GM19328 (cell line): ENCODE data around the gene RTP1.
"Not testable (repeated sequence)": the region's sequence is repeated elsewhere in the genome, so short reads cannot be mapped to it uniquely, and the experiment has no call there.

Experiments used
- ATAC-seq: cut with Tn5 transposase; IDR thresholded peaks from one replicate; pipeline ENCODE4 v1.9.1; 2021; ENCODE audit warnings: mild to moderate bottlenecking, moderate library complexity; ENCODE audit not compliant: unreplicated experiment

The RTP1 gene

GRCh38 chr3:187197335-187197649 is at the start of gene RTP1:
Gene RTP1 (plus strand): TSS chr3:187197486. CDS start chr3:187197516, 30 bp downstream.
- no peak for ATAC-seq

GRCh38 chr3:187150186-187150585 is 47.1 kb upstream of the RTP1 start:
- no peak for ATAC-seq

GRCh38 chr3:187150599-187150998 is 46.7 kb upstream of the RTP1 start:
- no peak for ATAC-seq

GRCh38 chr3:187161556-187161955 is 35.7 kb upstream of the RTP1 start:
- no peak for ATAC-seq

- ATAC-seq, result no peak
Measured at GRCh38 chr3:187162265-187162953, 34.9 kb upstream of the RTP1 start.

GRCh38 chr3:187165144-187165543 is 32.1 kb upstream of the RTP1 start:
- ATAC-seq, result no peak

- no peak for ATAC-seq
Measured at GRCh38 chr3:187166750-187167149, 30.5 kb upstream of the RTP1 start.

- no peak for ATAC-seq
Measured at GRCh38 chr3:187167777-187168176, 29.5 kb upstream of the RTP1 start.

GRCh38 chr3:187169231-187169960 is 27.9 kb upstream of the RTP1 start:
- ATAC-seq, result no peak

GRCh38 chr3:187170911-187171310 is 26.4 kb upstream of the RTP1 start:
- ATAC-seq, result not testable (repeated sequence)

- no peak for ATAC-seq
Measured at GRCh38 chr3:187172929-187173328, 24.4 kb upstream of the RTP1 start.

- no peak for ATAC-seq
Measured at GRCh38 chr3:187181454-187182170, 15.7 kb upstream of the RTP1 start.

GRCh38 chr3:187183210-187183862 is 13.9 kb upstream of the RTP1 start:
- ATAC-seq, result no peak

- no peak for ATAC-seq
Measured at GRCh38 chr3:187183903-187184302, 13.4 kb upstream of the RTP1 start.

- no peak for ATAC-seq
Measured at GRCh38 chr3:187185759-187186158, 11.5 kb upstream of the RTP1 start.

- ATAC-seq, result no peak
Measured at GRCh38 chr3:187186375-187186774, 10.9 kb upstream of the RTP1 start.

GRCh38 chr3:187186801-187187421 is 10.4 kb upstream of the RTP1 start:
- ATAC-seq, result no peak

- ATAC-seq, result no peak
Measured at GRCh38 chr3:187188931-187189330, 8.4 kb upstream of the RTP1 start.

GRCh38 chr3:187191271-187191670 is 6.0 kb upstream of the RTP1 start:
- no peak for ATAC-seq

- no peak for ATAC-seq
Measured at GRCh38 chr3:187193181-187193580, 4.1 kb upstream of the RTP1 start.
